ENCODE data around the gene FAM9C.
A peak's percentile ranks its signal among the peaks of the same experiment; 100 is the strongest.

Gene FAM9C

DNA sequence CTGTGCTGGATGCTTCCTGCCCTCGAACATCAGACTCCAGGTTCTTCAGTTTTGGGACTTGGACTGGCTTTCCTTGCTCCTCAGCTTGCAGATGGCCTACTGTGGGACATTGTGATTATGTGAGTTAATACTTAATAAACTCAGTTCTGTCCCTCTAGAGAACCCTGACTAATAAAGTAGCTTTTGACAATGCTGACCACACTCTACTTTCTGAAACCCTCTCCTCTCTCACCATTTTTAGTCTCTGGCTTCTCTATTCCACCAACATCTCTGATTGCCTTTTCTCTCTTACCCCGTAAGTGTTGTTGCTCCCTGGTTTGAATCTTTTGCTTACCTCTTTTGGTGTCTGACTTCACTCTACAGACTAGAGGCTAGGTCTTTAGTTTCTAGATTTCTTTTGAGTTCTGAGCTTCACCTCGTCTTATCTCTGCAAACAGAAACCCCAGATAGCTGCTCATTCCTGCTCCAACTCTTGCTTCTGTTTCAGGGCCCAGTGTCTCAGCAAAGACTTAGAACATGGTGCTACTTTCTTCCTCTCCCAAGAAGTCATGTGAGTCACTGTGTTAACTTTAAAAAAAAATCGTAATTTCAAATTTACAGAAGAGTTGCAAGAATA lies 58.1 kb downstream of the FAM9C start:
- peak overlapping the region; percentile 64 for H3K27ac Mint-ChIP-seq
- no peaks in the 10 kb centered on the region for H3K36me3 Mint-ChIP-seq (ENCODE audit: low read depth)
- intact Hi-C loops (cut with micrococcal nuclease) = no loop called here
- H3K9me3 Mint-ChIP-seq = no peaks in the 10 kb centered on the region
- H3K27me3 Mint-ChIP-seq = no peaks in the 10 kb centered on the region
- H3K4me3 Mint-ChIP-seq = no peak overlapping the region
- H3K4me1 Mint-ChIP-seq (ENCODE audit: low read depth) = peaks cover 32% of the 10 kb centered on the region
